SK-N-DZ (cell line): Measurements from ENCODE around the gene CLTB.

Source experiments
- DNase-seq: peaks from one replicate; pipeline ENCODE4 v3.0.0-alpha.2; 2015; ENCODE audit warnings: low spot score

The CLTB gene

GRCh38 chr5:176401281-176402205, 14.8 kb downstream of the CLTB start:
- no peak for DNase-seq

- DNase-seq = no peak
Observed at GRCh38 chr5:176400382-176401156, 15.8 kb downstream of the CLTB start.

GRCh38 chr5:176397736-176398420, 18.5 kb downstream of the CLTB start:
- DNase-seq = no peak

GRCh38 chr5:176396330-176396729, 20.0 kb downstream of the CLTB start:
- DNase-seq = peak; percentile 75

GRCh38 chr5:176394881-176395675, 21.3 kb downstream of the CLTB start:
- DNase-seq = no peak

- DNase-seq = no peak
Observed at GRCh38 chr5:176394096-176394495, 22.2 kb downstream of the CLTB start.

GRCh38 chr5:176392526-176392925, 23.8 kb downstream of the CLTB start:
- no peak for DNase-seq

- no peak for DNase-seq
Observed at GRCh38 chr5:176391999-176392398, 24.3 kb downstream of the CLTB start.

GRCh38 chr5:176391479-176391878, 24.9 kb downstream of the CLTB start:
- DNase-seq = no peak

GRCh38 chr5:176389135-176390123, 26.9 kb downstream of the CLTB start:
- no peak for DNase-seq

GRCh38 chr5:176388444-176389134, 27.8 kb downstream of the CLTB start, which contains the start of the genes HIGD2A and NOP16:
HIGD2A (plus strand) TSS chr5:176388751; CDS start chr5:176388820, 69 bp downstream.
NOP16 (minus strand) TSS chr5:176388598; CDS start chr5:176388539, 59 bp downstream.
- DNase-seq = peak; percentile 99

- DNase-seq = peak; percentile 50
Observed at GRCh38 chr5:176388003-176388443, 28.3 kb downstream of the CLTB start.

- no peak for DNase-seq
Observed at GRCh38 chr5:176387384-176387925, 28.9 kb downstream of the CLTB start.

- DNase-seq = no peak
Observed at GRCh38 chr5:176386491-176386890, 29.8 kb downstream of the CLTB start.

GRCh38 chr5:176384991-176385390, 31.3 kb downstream of the CLTB start:
- DNase-seq = no peak

GRCh38 chr5:176384366-176384930, 31.9 kb downstream of the CLTB start:
- no peak for DNase-seq

- DNase-seq = no peak
Observed at GRCh38 chr5:176383961-176384360, 32.4 kb downstream of the CLTB start.

- no peak for DNase-seq
Observed at GRCh38 chr5:176383248-176383905, 33.0 kb downstream of the CLTB start.
